Lung (tissue), 12 donors: ENCODE measurements around the gene MAPKBP1. TPM values are rescaled to one million over a fixed set of nuclear protein-coding genes. Genes with fewer than 3 reads are reported as not detected.

Experiments used
- ATAC-seq: fragments of 200-7000 bp; cut with Tn5 transposase; one replicate; pipeline ENCODE4 v1.9.1; 2020; ENCODE audit warnings: moderate number of reproducible peaks; ENCODE audit not compliant: insufficient read depth, low FRiP score
- DNase-seq, 3 donors: peaks; one replicate each; pipeline ENCODE4 v3.0.0-alpha.2; 2013 to 2017
- H3K27ac ChIP-seq, 2 donors: one replicate each; pipeline ENCODE4 v1.5.1; 2013; ENCODE audit warnings: mild to moderate bottlenecking in 2 of 2, moderate library complexity in 2 of 2, control low read depth in 1 of 2, inconsistent platforms in 1 of 2, low read depth in 1 of 2, low read length in 1 of 2
- H3K27me3 ChIP-seq, 3 donors: one replicate each; pipeline ENCODE4 v1.5.1; 2013; ENCODE audit warnings: low read length in 2 of 3; ENCODE audit not compliant: control insufficient read depth in 3 of 3, insufficient read depth in 3 of 3
- H3K36me3 ChIP-seq, 4 donors: one replicate each; pipeline ENCODE4 v1.5.1; 2013; ENCODE audit warnings: low read length in 4 of 4, mild to moderate bottlenecking in 1 of 4, moderate library complexity in 1 of 4; ENCODE audit not compliant: control insufficient read depth in 4 of 4, insufficient read depth in 4 of 4
- H3K4me1 ChIP-seq, 5 donors: one replicate each; pipeline ENCODE4 v1.5.1; 2013; ENCODE audit warnings: low read length in 5 of 5, mild to moderate bottlenecking in 2 of 5, moderate library complexity in 1 of 5; ENCODE audit not compliant: control insufficient read depth in 5 of 5, insufficient read depth in 5 of 5
- H3K4me3 ChIP-seq: one replicate; pipeline ENCODE4 v1.5.1; 2013; ENCODE audit warnings: mild to moderate bottlenecking, control low read depth, moderate library complexity
- H3K9ac ChIP-seq, 2 donors: one replicate each; pipeline ENCODE4 v1.5.1; 2013; ENCODE audit warnings: low read length in 2 of 2, control low read depth in 1 of 2; ENCODE audit not compliant: insufficient read depth in 1 of 2
- H3K9me3 ChIP-seq, 4 donors: one replicate each; pipeline ENCODE4 v1.5.1; 2013; ENCODE audit warnings: low read length in 3 of 4, mild to moderate bottlenecking in 1 of 4, moderate library complexity in 1 of 4; ENCODE audit not compliant: control insufficient read depth in 4 of 4, insufficient read depth in 3 of 4
- WGBS, 2 donors: extraction: QIAGEN DNeasy Blood & Tissue Kit; methylation state at CpG; one replicate each; pipeline ENCODE4 v1.1.7; 2013; 5-methylcytosine and 5-hydroxymethylcytosine counted together
- polyA plus RNA-seq, 2 donors: library from polyadenylated mRNA; stranded (reverse); fragments of 200-250 nt; gene quantifications; one replicate each; pipeline ENCODE4 v1.2.1, GENCODE V29; 2013
- total RNA-seq, 2 donors: library from RNA; depleted of rRNA in 1 of 2; stranded (reverse); fragments of >200 nt in 1 of 2; gene quantifications; one replicate each; pipeline ENCODE4 v1.2.1, GENCODE V29; 2014 to 2021
- TF ChIP-seq, protein P1 (sequence below): IDR thresholded peaks from 2 replicates; pipeline ENCODE4 v1.5.1; 2012; ENCODE audit warnings: mild to moderate bottlenecking; ENCODE audit errors: control extremely low read depth, extremely low read depth
- donor health status: control.
- donor health status: control.
- donor health status: Bipolar disorder and iron deficiency.
- donor health status: healthy.
- donor health status: DM: yes; HTN: yes; CAD: no.

Gene MAPKBP1
- total and polyA plus RNA-seq, 4 donors: 7.2 to 25.7 (median 16.4) TPM

DNA sequence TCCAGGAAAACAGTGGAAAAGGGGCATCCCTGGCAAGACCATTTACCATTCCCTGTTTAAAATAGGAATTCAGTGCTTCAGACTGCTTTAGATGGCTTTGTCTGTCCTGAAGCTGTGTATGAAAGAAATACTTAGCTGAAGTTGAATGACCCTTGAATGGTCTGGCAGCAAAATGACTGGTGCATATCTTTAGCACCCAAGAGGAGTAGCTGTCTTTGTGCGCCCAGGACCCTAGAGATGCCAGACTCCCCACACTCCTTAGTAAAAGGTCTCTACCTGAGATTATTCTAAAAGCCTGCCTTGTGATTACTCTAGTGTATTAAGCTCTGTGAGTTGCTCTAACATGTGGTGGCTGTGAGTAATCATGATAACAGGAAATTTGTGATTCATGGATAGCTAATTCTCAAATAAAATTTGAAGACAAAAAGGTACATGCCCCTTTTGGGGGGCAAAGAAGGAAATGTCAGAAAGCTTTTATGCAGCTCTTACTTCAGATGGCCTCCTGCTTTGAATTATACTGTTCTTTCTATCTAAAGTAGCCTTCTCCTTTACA lies 3.2 kb downstream of the MAPKBP1 start:
- no peaks in the 10 kb centered on the region for H3K27me3 ChIP-seq
- no peaks in the 10 kb centered on the region for H3K36me3 ChIP-seq
- peak in 1 of 3 donors; percentile 37 for DNase-seq
- H3K4me1 ChIP-seq: peaks cover 9 to 44% (median 34%) of the 10 kb centered on the region in 5 donors
- WGBS, 2 donors: 64 to 93% methylated on average over 1 of the region's 1 CpG
- H3K4me3 ChIP-seq: no peak overlapping the region
- TF ChIP-seq, protein P1, sequence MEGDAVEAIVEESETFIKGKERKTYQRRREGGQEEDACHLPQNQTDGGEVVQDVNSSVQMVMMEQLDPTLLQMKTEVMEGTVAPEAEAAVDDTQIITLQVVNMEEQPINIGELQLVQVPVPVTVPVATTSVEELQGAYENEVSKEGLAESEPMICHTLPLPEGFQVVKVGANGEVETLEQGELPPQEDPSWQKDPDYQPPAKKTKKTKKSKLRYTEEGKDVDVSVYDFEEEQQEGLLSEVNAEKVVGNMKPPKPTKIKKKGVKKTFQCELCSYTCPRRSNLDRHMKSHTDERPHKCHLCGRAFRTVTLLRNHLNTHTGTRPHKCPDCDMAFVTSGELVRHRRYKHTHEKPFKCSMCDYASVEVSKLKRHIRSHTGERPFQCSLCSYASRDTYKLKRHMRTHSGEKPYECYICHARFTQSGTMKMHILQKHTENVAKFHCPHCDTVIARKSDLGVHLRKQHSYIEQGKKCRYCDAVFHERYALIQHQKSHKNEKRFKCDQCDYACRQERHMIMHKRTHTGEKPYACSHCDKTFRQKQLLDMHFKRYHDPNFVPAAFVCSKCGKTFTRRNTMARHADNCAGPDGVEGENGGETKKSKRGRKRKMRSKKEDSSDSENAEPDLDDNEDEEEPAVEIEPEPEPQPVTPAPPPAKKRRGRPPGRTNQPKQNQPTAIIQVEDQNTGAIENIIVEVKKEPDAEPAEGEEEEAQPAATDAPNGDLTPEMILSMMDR: no peak
- no peak for ATAC-seq
- no peak overlapping the region for H3K27ac ChIP-seq
- no peaks in the 10 kb centered on the region for H3K9me3 ChIP-seq
- H3K9ac ChIP-seq: no peak overlapping the region

DNA sequence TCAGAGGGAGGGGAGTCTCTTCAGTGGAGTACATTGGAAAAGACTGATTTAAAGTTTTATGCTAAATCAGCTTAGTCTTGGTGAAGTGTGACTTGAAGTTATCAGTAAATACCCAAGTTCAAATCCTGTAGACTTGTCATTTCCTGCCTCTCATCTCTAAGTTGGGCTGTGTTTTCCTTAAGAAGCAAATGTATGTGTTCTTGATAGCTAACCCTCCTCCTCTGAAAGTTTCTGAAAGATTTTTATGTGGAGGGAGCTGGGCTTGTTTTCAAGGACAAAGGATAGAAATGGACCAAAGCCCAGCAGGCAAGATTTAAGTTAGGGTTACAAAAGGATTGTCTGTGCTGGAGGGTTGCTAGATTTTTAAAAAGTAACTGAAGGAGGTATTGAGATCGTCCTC lies 4.2 kb downstream of the MAPKBP1 start:
- H3K9ac ChIP-seq: no peak overlapping the region
- TF ChIP-seq, protein P1: no peak
- peaks cover 0 to 3% (median 0%) of the 10 kb centered on the region in 4 donors for H3K36me3 ChIP-seq
- WGBS, 2 donors: 74 to 86% methylated on average over 1 of the region's 1 CpG
- no peak for ATAC-seq
- H3K9me3 ChIP-seq: no peaks in the 10 kb centered on the region
- DNase-seq: peak in 1 of 3 donors; percentile 46
- H3K4me1 ChIP-seq: peaks cover 12 to 37% (median 29%) of the 10 kb centered on the region in 5 donors
- no peak overlapping the region for H3K27ac ChIP-seq
- H3K27me3 ChIP-seq: no peaks in the 10 kb centered on the region
- no peak overlapping the region for H3K4me3 ChIP-seq

DNA sequence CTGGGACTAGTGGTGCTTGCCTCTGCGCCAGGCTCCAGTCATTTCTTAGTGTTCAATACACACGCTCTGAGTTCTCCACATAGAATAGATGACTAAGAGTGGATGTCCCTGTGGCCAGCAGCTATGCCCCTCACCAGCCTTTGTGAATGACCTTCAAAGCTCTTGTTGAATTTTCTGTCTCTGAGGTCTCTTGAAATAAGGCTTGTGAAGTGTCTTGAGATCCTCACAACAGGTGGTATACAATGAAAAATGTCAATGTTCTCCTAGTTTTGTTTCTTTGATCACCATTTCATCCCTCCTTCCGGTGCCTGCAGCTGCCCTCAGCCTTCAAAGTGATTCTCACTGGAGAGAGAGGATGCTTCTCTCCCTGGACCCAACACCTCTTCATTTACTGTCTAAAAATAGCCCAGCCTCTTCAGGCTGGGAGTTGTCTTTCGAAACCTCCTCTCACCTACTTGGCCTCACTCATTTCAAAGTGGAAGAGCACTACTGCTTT lies 5.4 kb downstream of the MAPKBP1 start:
- Histone ChIP-seq H3K36me3 (peaks cover 0 to 3% (median 0%) of the 10 kb centered on the region in 4 donors), H3K27ac (peak overlapping the region in 1 of 2 donors; percentile 22), H3K9me3 (no peaks in the 10 kb centered on the region), H3K4me3 (no peak overlapping the region), H3K4me1 (peaks cover 13 to 33% (median 26%) of the 10 kb centered on the region in 5 donors), H3K9ac (no peak overlapping the region), H3K27me3 (no peaks in the 10 kb centered on the region)
- ATAC-seq: peak; percentile 15
- TF ChIP-seq, protein P1: no peak
- WGBS, 2 donors: 76 to 89% methylated on average over 4 of the region's 4 CpGs
- no peak for DNase-seq
